ENCODE results near the gene CAMK4.

GRCh38 chr5:111453295-111453694, 229.1 kb downstream of the CAMK4 start:
- no peak for TF ChIP-seq CTCF (conservative IDR thresholded peaks at IDR 0.05; ENCODE audit: low read length)
- TF ChIP-seq EZH2phosphoT487 (IDR thresholded peaks at IDR 0.05; ENCODE audit: borderline replicate concordance): no peak
